Body of pancreas (tissue), 4 donors: ENCODE data around the gene TP53. TPM values are rescaled to one million over a fixed set of nuclear protein-coding genes. Genes with fewer than 3 reads are reported as not detected.

Experiments used
- ATAC-seq: fragments of 150-250 bp; one replicate; pipeline ENCODE4 v1.9.1; 2016
- DNase-seq, 4 donors: peaks; one replicate each; pipeline ENCODE4 v3.0.0-alpha.2; 2019
- H3K27ac ChIP-seq, 4 donors: fragments of 200-600 bp; sonication (generic); 1 replicate in 3 of 4; 2 replicates in 1 of 4; pipeline versions ENCODE4 v1.5.1 to v1.6.1; 2016 to 2019; ENCODE audit warnings: mild to moderate bottlenecking in 1 of 4, mixed read lengths in 1 of 4, moderate library complexity in 1 of 4
- H3K27me3 ChIP-seq, 2 donors: fragments of 200-600 bp; sonication (generic); one replicate each; pipeline ENCODE4 v1.6.0; 2016; ENCODE audit warnings: mild to moderate bottlenecking in 1 of 2
- H3K36me3 ChIP-seq, 2 donors: fragments of 200-600 bp; sonication (generic); replicated peaks in 1 of 2; 2 replicates each; pipeline ENCODE4 v1.5.1; 2016; ENCODE audit warnings: low read depth in 2 of 2; ENCODE audit not compliant: insufficient read depth in 1 of 2
- H3K4me1 ChIP-seq: fragments of 200-600 bp; sonication (generic); one replicate; pipeline ENCODE4 v1.6.0; 2016
- H3K4me3 ChIP-seq, 2 donors: fragments of 200-600 bp; sonication (generic); 1 replicate in 1 of 2; 2 replicates in 1 of 2; pipeline ENCODE4 v1.5.1; 2016 to 2019
- H3K9me3 ChIP-seq, 3 donors: fragments of 200-600 bp; sonication (generic); 1 replicate in 2 of 3; 2 replicates in 1 of 3; pipeline ENCODE4 v1.5.1; 2016
- CTCF ChIP-seq, 7 experiments: fragments of 450-650 bp in 4 of 7; fragments of 200-600 bp in 3 of 7; sonication (generic) in 3 of 7; IDR thresholded peaks; one replicate each; pipeline ENCODE4 v1.5.1; 2016 to 2019; ENCODE audit warnings: antibody characterized with exemption in 7 of 7
- POLR2A ChIP-seq, 3 donors: fragments of 450-650 bp; IDR thresholded peaks; one replicate each; pipeline ENCODE4 v1.6.1; 2016; ENCODE audit warnings: antibody characterized with exemption in 3 of 3, mild to moderate bottlenecking in 2 of 3
- WGBS, 2 donors: methylation state at CpG; one replicate each; pipeline ENCODE4 v1.1.5; 2017; 5-methylcytosine and 5-hydroxymethylcytosine counted together
- intact Hi-C: fragments of 100-400 bp; cut with DNase I; formaldehyde crosslinking; loops from one replicate; pipeline ENCODE4 v1.15.1; 2023
- total RNA-seq, 2 donors: library from RNA; depleted of rRNA; stranded (reverse); fragments of >200 nt; gene quantifications; one replicate each; pipeline ENCODE4 v1.1.0, GENCODE V29; 2016

TP53 gene
- total RNA-seq, 2 donors from 2014 or later: 12.2 TPM

DNA sequence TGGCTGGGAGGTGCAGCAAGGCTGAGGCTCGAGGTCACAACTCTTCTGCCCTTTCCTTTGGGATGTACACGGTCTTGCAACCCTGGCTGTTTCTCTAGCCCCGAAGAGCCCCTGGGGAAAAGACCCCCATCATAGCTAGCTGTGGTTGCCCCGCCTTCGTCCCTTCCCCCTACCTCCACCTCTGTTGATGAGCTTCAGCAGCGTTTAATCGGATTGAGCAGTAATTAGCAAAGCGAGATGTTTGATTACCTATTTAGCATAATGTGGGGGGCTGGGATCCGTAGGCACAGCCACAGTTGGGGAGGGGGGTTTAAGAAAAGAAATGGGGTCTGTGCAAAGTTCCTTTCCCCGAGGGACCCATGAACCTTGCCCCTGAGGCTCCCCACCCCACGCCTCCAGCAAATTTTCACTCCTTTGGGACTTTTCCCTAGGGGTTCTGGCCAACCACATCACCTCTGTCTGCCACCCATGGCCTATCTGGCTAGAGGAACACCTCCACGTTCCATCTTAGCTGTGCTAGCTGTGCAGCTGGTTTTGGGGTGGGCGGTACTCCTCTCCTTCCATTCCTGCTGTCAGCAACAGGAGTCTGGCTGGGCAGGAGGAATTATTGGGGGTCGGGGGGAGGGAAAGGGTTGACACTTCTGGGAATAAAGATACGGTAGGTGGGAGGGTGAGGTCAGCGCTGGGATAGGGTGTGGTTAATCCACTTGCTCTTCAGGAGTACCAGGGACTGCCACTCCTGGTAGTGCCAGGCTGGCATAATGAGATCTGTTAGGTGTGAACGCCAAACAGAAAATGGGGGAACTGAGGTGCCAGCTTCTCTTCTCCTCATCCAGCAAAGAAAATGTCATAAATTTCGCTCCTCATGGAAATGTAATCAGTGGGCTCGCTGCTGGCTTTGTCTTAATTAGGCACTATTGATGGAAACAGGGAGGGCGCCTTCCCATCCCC is 28.9 kb upstream of the TP53 start:
- ATAC-seq (no peak), DNase-seq (no peak)
- peaks cover 0 to 10% of the 10 kb centered on the region in 2 donors for H3K27me3 ChIP-seq
- no peak for TF ChIP-seq POLR2A (IDR thresholded peaks at IDR 0.05)
- no peak for TF ChIP-seq CTCF (IDR thresholded peaks at IDR 0.05)
- no peaks in the 10 kb centered on the region for H3K36me3 ChIP-seq
- no peaks in the 10 kb centered on the region for H3K9me3 ChIP-seq
- peaks cover 26% of the 10 kb centered on the region for H3K4me1 ChIP-seq
- H3K4me3 ChIP-seq: peak overlapping the region in 1 of 2 donors; percentile 10
- H3K27ac ChIP-seq: peak overlapping the region in 3 of 4 donors; percentile 65 to 71 (median 69)
- intact Hi-C loops: no loop called here
- WGBS, 2 donors: 36 to 37% methylated on average over 19 to 20 of the region's 20 CpGs

DNA sequence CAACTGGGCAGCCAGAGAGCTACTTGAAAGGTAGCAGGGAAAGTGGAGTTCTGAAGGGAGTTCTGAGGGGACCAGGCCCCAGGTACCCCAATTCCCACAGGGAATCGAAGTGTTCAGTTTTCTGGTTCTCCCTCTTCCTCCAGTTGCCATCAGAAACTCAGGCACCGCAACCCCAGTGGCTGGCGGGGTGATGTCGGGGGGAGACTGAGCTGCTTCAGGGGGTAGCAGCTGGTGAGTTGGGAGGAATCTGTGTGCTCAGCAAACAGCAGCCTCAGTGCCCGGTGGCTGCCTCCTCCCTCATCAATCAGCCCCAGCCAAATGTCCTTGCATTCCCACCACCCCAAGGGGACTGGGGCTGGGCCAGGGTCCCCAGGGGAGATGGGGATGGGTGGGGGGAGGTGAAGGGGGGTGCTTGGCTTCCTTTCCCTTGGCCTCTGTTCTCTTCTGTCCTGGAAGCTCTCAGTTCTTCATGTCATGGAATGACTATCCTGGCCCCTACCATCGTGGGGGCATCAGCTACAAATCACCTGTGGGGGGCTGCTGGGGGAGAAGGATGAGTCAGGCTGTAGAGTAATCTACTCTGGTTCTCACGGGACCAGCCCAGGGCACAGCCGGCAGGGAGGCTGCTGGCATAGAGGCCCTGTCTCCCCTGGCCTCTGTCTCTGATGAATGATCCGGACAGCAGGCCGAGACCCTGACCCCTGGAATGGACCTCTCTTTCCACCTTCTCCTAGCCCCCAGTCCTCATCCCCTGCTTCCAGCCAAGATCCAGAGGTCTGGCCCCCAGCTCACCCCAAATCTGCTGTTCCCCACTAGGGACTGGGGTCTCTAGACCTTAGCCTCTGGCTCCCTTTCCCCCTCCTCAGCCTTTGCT is 27.7 kb upstream of the TP53 start:
- no peak for ATAC-seq
- no peaks in the 10 kb centered on the region for H3K9me3 ChIP-seq

DNA sequence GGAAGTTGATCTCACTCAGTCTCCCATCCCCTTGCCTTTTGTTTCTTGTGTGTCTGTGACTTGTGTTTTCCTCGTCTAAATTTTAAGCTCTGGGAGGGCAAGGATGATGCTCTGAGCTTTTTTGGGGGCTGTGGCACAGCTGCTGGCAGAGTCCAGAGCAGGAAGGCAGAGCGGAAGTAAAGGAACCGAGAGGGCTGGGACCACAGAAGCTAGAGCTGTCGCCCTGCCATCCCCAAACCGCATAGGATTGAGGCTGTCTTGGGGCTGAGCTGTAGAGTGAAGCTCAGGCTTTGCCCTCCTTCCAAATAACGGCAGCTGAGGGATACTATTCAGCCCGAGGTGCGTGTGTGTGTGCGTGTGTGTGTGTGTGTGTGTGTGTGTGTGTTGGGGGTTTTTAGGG is 26.5 kb upstream of the TP53 start:
- Histone ChIP-seq H3K27me3 (peaks cover 0 to 10% of the 10 kb centered on the region in 2 donors), H3K36me3 (no peaks in the 10 kb centered on the region), H3K27ac (no peak overlapping the region), H3K4me3 (no peak overlapping the region), H3K4me1 (peaks cover 26% of the 10 kb centered on the region), H3K9me3 (no peaks in the 10 kb centered on the region)
- WGBS, 2 donors: 29 to 33% methylated on average over 7 to 9 of the region's 9 CpGs
- no peak for TF ChIP-seq POLR2A (IDR thresholded peaks at IDR 0.05)
- TF ChIP-seq CTCF (IDR thresholded peaks at IDR 0.05): no peak
- no peak for DNase-seq
- intact Hi-C loops: no loop called here
- ATAC-seq: no peak

More for the DNA sequence above, 27.7 kb upstream of the TP53 start:
- 55 to 58% methylated on average over 9 to 10 of the region's 10 CpGs for WGBS, 2 donors
- intact Hi-C loops: no loop called here
- Histone ChIP-seq H3K4me3 (no peak overlapping the region), H3K4me1 (peaks cover 26% of the 10 kb centered on the region), H3K36me3 (no peaks in the 10 kb centered on the region), H3K27me3 (peaks cover 0 to 10% of the 10 kb centered on the region in 2 donors), H3K27ac (no peak overlapping the region)
- no peak for DNase-seq
- TF ChIP-seq CTCF (IDR thresholded peaks at IDR 0.05): no peak
- TF ChIP-seq POLR2A (IDR thresholded peaks at IDR 0.05): no peak

DNA sequence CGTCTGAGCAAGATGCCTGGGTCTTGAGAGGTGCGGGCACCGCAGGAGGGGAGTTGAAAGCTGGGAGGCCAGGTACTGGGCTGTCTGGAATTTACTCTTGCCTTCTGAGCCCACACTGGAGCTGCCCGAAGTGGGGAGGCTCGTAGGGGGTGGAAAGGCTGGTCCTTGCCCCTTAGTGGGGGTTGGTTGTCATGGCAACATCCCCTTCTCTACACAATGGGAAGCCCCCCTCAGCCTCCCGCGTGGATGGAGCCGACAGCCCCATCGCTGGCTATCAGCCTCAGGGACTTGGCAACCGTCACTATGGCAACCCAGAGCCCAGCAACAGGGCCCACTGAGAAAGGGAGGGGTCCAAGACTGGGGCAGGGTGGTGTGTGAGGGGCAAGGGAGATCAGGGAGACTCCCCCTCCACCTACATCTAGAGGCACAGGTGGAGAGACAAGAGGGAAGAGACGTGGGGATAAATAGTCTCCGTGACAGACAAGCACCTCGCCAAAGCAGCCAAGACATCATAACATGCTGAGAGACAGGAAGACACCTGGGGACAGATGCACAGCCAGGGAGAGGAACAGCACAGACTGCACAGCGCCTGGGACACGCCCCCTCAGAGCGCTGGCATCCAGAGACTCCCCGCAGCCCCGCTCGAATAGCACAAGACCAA is 25.0 kb upstream of the TP53 start:
- WGBS, 2 donors: 7 to 13% methylated on average over 6 to 19 of the region's 19 CpGs
- no peak for DNase-seq
- TF ChIP-seq CTCF (IDR thresholded peaks at IDR 0.05): no peak
- intact Hi-C loops: no loop called here
- Histone ChIP-seq H3K4me3 (no peak overlapping the region), H3K36me3 (no peaks in the 10 kb centered on the region), H3K9me3 (no peaks in the 10 kb centered on the region), H3K4me1 (peaks cover 12% of the 10 kb centered on the region), H3K27ac (no peak overlapping the region), H3K27me3 (peaks cover 0 to 10% of the 10 kb centered on the region in 2 donors)
- ATAC-seq: no peak
